ENCODE results near the gene MAN1C1.

The MAN1C1 gene

GRCh38 chr1:25710583-25711347 is 94.2 kb downstream of the MAN1C1 start:
- Histone ChIP-seq H3K27ac (no peak overlapping the region), H3K4me1 (ENCODE audit: control insufficient read depth in 1 of 2, insufficient read depth in 1 of 2, low read depth in 1 of 2, low read length in 1 of 2) (no peaks in the 10 kb centered on the region)

GRCh38 chr1:25711555-25712298 is 95.1 kb downstream of the MAN1C1 start:
- Histone ChIP-seq H3K27ac (no peak overlapping the region), H3K4me3 (ENCODE audit: low read depth in 1 of 2, low read length in 1 of 2) (no peak overlapping the region), H3K27me3 (no peaks in the 10 kb centered on the region), H3K36me3 (no peaks in the 10 kb centered on the region), H3K4me1 (ENCODE audit: control insufficient read depth in 1 of 2, insufficient read depth in 1 of 2, low read depth in 1 of 2, low read length in 1 of 2) (no peaks in the 10 kb centered on the region), H3K9me3 (no peaks in the 10 kb centered on the region)
- TF ChIP-seq, protein P1, sequence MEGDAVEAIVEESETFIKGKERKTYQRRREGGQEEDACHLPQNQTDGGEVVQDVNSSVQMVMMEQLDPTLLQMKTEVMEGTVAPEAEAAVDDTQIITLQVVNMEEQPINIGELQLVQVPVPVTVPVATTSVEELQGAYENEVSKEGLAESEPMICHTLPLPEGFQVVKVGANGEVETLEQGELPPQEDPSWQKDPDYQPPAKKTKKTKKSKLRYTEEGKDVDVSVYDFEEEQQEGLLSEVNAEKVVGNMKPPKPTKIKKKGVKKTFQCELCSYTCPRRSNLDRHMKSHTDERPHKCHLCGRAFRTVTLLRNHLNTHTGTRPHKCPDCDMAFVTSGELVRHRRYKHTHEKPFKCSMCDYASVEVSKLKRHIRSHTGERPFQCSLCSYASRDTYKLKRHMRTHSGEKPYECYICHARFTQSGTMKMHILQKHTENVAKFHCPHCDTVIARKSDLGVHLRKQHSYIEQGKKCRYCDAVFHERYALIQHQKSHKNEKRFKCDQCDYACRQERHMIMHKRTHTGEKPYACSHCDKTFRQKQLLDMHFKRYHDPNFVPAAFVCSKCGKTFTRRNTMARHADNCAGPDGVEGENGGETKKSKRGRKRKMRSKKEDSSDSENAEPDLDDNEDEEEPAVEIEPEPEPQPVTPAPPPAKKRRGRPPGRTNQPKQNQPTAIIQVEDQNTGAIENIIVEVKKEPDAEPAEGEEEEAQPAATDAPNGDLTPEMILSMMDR (IDR thresholded peaks at IDR 0.05), result no peak

More at GRCh38 chr1:25710583-25711347, 94.2 kb downstream of the MAN1C1 start:
- Histone ChIP-seq H3K4me3 (ENCODE audit: low read depth in 1 of 2, low read length in 1 of 2) (no peak overlapping the region), H3K9me3 (no peaks in the 10 kb centered on the region), H3K36me3 (no peaks in the 10 kb centered on the region), H3K27me3 (no peaks in the 10 kb centered on the region)
- TF ChIP-seq, protein P1 (IDR thresholded peaks at IDR 0.05), result no peak

- Histone ChIP-seq H3K4me1 (ENCODE audit: control insufficient read depth in 1 of 2, insufficient read depth in 1 of 2, low read depth in 1 of 2, low read length in 1 of 2) (no peaks in the 10 kb centered on the region), H3K27ac (no peak overlapping the region), H3K27me3 (no peaks in the 10 kb centered on the region), H3K9me3 (no peaks in the 10 kb centered on the region), H3K4me3 (ENCODE audit: low read depth in 1 of 2, low read length in 1 of 2) (no peak overlapping the region), H3K36me3 (no peaks in the 10 kb centered on the region)
- TF ChIP-seq, protein P1 (IDR thresholded peaks at IDR 0.05), result no peak
Measured at GRCh38 chr1:25712299-25712970, 95.8 kb downstream of the MAN1C1 start.

DNA sequence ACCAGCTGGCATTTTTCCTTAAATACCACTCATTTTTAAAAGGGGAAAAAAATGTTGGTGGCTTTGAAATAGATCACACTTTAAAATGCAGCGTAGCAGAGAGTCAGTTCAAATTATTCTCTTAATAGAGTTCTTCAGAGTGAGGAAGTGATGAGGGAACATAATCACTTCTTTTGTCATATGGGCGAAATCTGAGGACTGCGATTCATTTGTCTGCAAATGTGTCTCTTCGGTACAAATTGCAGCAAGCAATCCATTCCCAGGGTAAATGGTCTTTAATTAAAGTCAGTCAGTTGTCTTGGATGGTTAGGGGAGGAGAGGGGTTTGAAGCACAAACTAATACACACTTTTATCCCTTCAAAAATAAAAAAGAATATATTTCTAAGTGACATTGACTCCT is 97.4 kb downstream of the MAN1C1 start:
- Histone ChIP-seq H3K4me1 (ENCODE audit: control insufficient read depth in 1 of 2, insufficient read depth in 1 of 2, low read depth in 1 of 2, low read length in 1 of 2) (no peaks in the 10 kb centered on the region), H3K36me3 (no peaks in the 10 kb centered on the region), H3K27me3 (no peaks in the 10 kb centered on the region), H3K9me3 (no peaks in the 10 kb centered on the region), H3K27ac (no peak overlapping the region), H3K4me3 (ENCODE audit: low read depth in 1 of 2, low read length in 1 of 2) (no peak overlapping the region)
- TF ChIP-seq, protein P1 (IDR thresholded peaks at IDR 0.05), result no peak

GRCh38 chr1:25714372-25714931 is 97.9 kb downstream of the MAN1C1 start:
- H3K4me1 ChIP-seq (ENCODE audit: control insufficient read depth in 1 of 2, insufficient read depth in 1 of 2, low read depth in 1 of 2, low read length in 1 of 2), result no peaks in the 10 kb centered on the region

More at GRCh38 chr1:25714372-25714931, 97.9 kb downstream of the MAN1C1 start:
- H3K4me3 ChIP-seq (ENCODE audit: low read depth in 1 of 2, low read length in 1 of 2), result no peak overlapping the region
- H3K27ac ChIP-seq, result no peak overlapping the region
- TF ChIP-seq, protein P1 (IDR thresholded peaks at IDR 0.05), result no peak
- H3K36me3 ChIP-seq, result no peaks in the 10 kb centered on the region
- no peaks in the 10 kb centered on the region for H3K27me3 ChIP-seq
- no peaks in the 10 kb centered on the region for H3K9me3 ChIP-seq
